GM20000 (cell line): ENCODE results near the gene MAPK8IP3.

Source experiments
- DNase-seq: peaks from one replicate; pipeline ENCODE4 v3.0.0; 2012; ENCODE audit warnings: low spot score
- TF ChIP-seq, protein P1 (sequence below): IDR thresholded peaks from 2 replicates; pipeline ENCODE4 v1.5.1; 2012; ENCODE audit warnings: mild to moderate bottlenecking, control low read depth; ENCODE audit errors: extremely low read depth, missing control alignments

Gene MAPK8IP3

DNA sequence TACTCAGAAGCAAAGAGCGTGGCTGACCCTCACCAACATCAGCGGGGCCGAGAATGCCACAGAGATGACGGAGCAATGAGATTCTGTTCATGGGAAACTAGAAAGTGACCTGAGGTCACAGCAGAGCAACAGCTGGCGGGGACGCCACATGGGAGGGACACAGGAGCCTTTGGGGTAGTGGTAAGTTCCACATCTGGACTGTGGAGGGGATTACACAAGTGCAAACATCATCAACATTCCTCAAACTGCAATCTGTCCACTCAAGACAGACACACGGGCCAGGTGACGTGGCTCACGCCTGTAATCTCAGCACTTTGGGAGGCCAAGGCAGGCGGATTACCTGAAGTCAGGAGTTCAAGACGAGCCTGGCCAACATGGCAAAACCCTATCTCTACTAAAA is 109.5 kb downstream of the MAPK8IP3 start:
- no peak for DNase-seq
- TF ChIP-seq, protein P1, sequence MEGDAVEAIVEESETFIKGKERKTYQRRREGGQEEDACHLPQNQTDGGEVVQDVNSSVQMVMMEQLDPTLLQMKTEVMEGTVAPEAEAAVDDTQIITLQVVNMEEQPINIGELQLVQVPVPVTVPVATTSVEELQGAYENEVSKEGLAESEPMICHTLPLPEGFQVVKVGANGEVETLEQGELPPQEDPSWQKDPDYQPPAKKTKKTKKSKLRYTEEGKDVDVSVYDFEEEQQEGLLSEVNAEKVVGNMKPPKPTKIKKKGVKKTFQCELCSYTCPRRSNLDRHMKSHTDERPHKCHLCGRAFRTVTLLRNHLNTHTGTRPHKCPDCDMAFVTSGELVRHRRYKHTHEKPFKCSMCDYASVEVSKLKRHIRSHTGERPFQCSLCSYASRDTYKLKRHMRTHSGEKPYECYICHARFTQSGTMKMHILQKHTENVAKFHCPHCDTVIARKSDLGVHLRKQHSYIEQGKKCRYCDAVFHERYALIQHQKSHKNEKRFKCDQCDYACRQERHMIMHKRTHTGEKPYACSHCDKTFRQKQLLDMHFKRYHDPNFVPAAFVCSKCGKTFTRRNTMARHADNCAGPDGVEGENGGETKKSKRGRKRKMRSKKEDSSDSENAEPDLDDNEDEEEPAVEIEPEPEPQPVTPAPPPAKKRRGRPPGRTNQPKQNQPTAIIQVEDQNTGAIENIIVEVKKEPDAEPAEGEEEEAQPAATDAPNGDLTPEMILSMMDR = no peak

DNA sequence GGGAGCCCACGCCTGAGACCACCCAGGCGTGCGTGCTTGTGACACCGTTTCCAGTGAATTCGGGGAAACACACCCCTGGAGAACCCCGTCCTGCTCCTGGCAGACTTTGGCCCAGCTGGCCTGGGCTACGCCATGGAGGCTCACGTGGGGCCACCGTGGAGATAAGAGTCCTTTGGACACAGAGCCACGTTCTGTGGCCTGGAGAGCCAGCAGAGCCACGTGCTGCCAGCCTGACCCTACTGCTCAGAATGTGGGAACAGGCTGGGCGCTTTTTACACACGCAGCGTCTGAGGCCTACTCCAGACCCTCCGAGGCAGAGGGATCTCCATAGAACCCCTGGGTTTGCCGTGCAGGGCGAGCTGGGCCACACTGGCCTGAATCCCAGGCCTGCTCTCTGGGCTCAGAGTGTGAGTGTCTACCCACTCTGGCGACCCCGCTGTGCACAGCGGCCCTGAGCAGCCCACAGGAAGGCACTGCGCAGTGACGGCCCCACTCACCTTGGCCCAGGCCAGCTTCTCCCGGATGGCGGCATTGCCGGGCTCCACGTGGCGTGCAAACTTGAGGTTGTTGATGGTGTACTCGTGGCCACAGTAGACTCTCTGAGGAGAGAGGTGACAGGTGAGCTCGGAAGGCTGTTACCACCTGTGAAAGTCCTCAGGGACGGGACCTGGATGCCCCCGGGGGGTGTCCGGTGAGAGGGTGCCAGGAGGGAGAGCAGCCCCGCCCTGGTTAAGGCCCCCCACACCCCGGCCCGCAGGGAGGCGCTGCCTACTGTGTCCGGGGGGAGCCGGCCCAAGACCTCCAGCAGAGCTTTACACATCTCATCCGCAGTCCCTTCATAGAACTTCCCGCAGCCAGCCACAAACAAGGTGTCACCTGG is 110.6 kb downstream of the MAPK8IP3 start:
- TF ChIP-seq, protein P1 = no peak

DNA sequence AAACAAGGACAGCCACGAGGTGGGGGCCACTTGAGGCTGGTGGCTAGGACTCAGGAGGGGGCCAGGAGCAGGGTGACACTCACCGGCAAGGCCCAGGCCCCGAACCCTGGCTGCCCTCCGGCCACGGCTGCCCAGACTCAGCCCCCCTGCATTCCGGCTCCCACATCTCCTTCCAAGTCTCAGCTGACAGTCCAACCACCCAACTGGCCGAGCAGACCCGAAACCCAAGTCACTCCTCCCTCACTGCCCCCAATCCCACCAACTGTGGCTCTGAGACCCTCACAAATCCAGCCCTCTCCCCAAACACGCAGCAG is 111.2 kb downstream of the MAPK8IP3 start:
- TF ChIP-seq, protein P1 = no peak
- no peak for DNase-seq

More for the DNA sequence above, 110.6 kb downstream of the MAPK8IP3 start:
- DNase-seq = no peak

GRCh38 chr16:1817716-1818115 is 111.7 kb downstream of the MAPK8IP3 start:
- no peak for DNase-seq
- TF ChIP-seq, protein P1 = no peak

DNA sequence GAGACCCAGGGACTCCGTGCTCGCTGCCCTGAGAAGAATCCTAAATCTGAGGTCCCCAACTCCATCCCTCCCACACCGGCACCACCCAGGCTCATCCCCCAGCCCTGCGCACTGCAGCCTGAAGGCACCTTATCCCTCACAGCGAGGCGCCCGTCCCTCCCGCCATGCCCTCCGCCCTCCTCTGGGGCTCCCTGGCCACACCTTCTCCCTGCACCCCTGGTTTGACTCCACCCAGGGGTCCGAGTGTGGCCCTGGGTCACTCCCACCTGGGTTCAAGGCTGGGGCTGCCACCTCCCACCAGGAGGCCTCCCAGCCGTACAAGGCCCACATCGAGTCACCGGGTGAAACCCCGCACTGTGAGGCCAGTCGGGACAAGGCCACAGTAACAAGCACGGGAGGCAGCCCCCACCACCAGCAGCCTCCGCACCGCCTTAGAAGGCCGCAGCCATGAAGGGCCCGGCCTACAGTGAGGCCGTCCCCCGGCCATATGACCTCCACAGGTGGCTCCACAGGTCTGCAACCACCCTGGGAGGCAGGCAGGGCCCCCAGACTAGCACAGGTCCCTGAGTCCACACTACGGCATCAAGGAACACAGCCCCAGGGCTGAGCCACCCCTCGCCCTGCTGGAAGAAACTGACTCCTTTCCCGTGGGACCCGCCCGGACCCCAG is 112.3 kb downstream of the MAPK8IP3 start:
- TF ChIP-seq, protein P1 = no peak

GRCh38 chr16:1818873-1819525 is 113.0 kb downstream of the MAPK8IP3 start:
- TF ChIP-seq, protein P1 = no peak
- no peak for DNase-seq

More for the DNA sequence above, 112.3 kb downstream of the MAPK8IP3 start:
- DNase-seq = no peak

DNA sequence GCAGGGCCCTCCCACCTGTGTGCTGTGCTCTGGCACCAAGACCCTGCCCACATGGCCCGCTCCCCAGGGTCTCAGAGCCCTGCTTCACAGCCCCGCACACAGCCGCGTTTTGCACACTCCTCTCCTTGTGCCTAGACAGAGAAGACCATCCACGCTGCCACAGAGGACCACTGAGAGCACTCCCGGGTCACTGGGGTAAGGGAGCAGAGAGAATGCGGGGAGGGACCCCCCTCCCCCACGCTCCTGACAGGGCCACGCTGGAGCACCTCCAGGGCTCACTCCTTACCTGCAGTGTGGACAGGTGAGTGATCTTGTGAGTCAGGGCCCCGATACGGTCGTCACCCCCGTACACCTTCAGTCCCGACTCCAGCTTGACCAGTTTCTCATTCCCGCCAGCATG is 113.6 kb downstream of the MAPK8IP3 start:
- TF ChIP-seq, protein P1 = no peak
- no peak for DNase-seq
